Right lobe of liver (tissue), 4 donors: ENCODE measurements around the gene TNFRSF8.

ENCODE experiments used
- POLR2A ChIP-seq: fragments of 450-650 bp; IDR thresholded peaks from one replicate; pipeline ENCODE4 v1.6.1; 2017; ENCODE audit warnings: antibody characterized with exemption, mild to moderate bottlenecking
- TF ChIP-seq, protein P1 (sequence below), 4 donors: fragments of 200-600 bp in 3 of 4; fragments of 450-650 bp in 1 of 4; IDR thresholded peaks; one replicate each; pipeline versions ENCODE4 v1.5.1 to v1.8.0; 2016 to 2022; ENCODE audit warnings: antibody characterized with exemption in 4 of 4, mild to moderate bottlenecking in 2 of 4
- donor health status: DM: no; HTN: no; CAD: no.
- donor health status: DM: no; HTN: no; CAD: no.
- donor health status: DM: no; HTN: yes; CAD: no.

DNA sequence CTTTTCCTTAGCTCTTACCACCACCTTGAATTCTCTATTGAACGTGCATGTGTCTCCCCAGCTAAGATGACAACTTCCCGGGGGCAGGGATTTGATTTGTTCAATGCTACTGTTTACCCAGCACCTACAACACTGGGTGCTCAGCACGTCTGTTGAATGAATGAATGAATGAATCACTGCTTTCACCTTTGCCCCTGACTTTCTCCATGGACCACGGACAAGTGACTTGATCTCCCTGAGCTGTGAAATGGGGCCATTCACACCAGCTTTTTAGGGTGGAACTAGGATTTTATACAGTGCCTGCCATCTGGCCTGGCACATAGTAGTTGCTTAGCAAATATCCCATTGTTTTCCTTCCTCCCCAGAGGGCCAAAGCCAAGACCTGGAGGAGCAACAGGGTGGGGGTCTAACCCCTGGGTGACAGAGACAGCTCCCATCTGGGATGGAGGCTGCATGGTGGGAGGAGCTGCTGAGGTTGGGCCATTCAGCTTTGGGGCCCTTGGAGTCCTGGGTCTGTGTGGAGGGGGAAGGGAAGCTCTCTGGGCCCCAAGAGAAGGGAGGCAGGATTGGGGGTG, 119.4 kb downstream of the TNFRSF8 start:
- TF ChIP-seq POLR2A: no peak
- TF ChIP-seq, protein P1, sequence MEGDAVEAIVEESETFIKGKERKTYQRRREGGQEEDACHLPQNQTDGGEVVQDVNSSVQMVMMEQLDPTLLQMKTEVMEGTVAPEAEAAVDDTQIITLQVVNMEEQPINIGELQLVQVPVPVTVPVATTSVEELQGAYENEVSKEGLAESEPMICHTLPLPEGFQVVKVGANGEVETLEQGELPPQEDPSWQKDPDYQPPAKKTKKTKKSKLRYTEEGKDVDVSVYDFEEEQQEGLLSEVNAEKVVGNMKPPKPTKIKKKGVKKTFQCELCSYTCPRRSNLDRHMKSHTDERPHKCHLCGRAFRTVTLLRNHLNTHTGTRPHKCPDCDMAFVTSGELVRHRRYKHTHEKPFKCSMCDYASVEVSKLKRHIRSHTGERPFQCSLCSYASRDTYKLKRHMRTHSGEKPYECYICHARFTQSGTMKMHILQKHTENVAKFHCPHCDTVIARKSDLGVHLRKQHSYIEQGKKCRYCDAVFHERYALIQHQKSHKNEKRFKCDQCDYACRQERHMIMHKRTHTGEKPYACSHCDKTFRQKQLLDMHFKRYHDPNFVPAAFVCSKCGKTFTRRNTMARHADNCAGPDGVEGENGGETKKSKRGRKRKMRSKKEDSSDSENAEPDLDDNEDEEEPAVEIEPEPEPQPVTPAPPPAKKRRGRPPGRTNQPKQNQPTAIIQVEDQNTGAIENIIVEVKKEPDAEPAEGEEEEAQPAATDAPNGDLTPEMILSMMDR (IDR thresholded peaks at IDR 0.05): no peak
